ENCODE results near the gene NMT1.

NMT1 gene

DNA sequence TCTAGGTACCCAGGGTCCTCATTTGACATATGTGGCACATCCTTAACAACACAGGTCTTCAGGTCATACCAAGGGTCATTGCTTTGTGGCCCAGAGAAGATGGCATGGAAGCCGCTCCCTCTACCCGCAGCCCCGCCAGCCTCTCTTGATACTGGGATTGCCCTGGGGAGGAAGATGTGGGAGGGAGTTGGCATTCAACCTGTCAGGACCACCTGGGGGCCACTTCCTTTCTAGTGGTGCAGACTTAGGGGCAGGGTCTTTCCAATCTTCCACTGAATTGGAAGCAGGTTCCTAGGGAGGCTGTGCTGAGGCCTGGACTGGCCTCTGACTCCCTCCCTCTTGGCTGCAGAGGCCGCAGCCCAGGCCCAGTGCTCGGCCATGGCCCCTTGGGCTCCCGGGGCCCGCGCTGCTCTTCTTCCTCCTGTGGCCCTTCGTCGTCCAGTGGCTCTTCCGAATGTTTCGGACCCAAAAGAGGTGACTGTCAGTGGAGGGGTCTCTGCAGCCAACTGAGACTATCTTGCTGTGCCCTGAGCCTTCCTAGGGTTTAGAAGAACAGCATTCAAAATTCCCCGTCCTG is 82.1 kb downstream of the NMT1 start (continued):
- no peak for TF ChIP-seq WT1 (tag by site-specific recombination; IDR thresholded peaks at IDR 0.05)
- TF ChIP-seq SCRT1 (tag by site-specific recombination; IDR thresholded peaks at IDR 0.05; ENCODE audit: borderline replicate concordance) = no peak
- TF ChIP-seq, protein P1, sequence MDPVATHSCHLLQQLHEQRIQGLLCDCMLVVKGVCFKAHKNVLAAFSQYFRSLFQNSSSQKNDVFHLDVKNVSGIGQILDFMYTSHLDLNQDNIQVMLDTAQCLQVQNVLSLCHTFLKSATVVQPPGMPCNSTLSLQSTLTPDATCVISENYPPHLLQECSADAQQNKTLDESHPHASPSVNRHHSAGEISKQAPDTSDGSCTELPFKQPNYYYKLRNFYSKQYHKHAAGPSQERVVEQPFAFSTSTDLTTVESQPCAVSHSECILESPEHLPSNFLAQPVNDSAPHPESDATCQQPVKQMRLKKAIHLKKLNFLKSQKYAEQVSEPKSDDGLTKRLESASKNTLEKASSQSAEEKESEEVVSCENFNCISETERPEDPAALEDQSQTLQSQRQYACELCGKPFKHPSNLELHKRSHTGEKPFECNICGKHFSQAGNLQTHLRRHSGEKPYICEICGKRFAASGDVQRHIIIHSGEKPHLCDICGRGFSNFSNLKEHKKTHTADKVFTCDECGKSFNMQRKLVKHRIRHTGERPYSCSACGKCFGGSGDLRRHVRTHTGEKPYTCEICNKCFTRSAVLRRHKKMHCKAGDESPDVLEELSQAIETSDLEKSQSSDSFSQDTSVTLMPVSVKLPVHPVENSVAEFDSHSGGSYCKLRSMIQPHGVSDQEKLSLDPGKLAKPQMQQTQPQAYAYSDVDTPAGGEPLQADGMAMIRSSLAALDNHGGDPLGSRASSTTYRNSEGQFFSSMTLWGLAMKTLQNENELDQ (tag by site-specific recombination; IDR thresholded peaks at IDR 0.05; ENCODE audit: low read depth) = no peak
- TF ChIP-seq, protein P2, sequence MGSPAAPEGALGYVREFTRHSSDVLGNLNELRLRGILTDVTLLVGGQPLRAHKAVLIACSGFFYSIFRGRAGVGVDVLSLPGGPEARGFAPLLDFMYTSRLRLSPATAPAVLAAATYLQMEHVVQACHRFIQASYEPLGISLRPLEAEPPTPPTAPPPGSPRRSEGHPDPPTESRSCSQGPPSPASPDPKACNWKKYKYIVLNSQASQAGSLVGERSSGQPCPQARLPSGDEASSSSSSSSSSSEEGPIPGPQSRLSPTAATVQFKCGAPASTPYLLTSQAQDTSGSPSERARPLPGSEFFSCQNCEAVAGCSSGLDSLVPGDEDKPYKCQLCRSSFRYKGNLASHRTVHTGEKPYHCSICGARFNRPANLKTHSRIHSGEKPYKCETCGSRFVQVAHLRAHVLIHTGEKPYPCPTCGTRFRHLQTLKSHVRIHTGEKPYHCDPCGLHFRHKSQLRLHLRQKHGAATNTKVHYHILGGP (tag by site-specific recombination; IDR thresholded peaks at IDR 0.05) = no peak
- TF ChIP-seq ZNF416 (tag by site-specific recombination; IDR thresholded peaks at IDR 0.05) = no peak
- TF ChIP-seq ZNF23 (tag by site-specific recombination; IDR thresholded peaks at IDR 0.05; ENCODE audit: borderline replicate concordance) = no peak
- TF ChIP-seq ZIC2 (tag by site-specific recombination; IDR thresholded peaks at IDR 0.05) = no peak
- TF ChIP-seq ZFP3 (tag by site-specific recombination; IDR thresholded peaks at IDR 0.05; ENCODE audit: low read depth) = no peak
- no peak for TF ChIP-seq ZNF2 (tag by site-specific recombination; IDR thresholded peaks at IDR 0.05)

DNA sequence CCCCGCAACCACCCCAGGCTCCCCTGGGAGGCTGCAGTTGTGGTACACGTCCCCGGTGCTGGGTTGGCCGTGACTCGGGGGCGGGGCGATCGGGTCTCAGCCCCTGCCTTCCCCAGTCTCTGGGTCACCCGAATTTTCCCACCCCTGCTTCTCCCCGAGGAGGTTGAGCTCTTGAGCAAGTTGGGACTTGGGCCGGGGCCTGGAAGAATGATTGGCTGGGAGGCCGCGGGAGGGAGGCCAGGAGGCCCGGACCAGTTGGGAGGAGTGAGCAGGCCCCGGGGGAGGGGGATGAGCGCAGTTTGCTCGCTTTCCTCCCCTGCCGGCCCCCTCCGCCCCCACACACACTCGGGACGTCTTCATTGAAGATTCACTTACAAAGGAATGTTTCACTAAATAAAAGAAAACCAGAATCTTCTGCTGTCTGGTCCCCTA is 82.7 kb downstream of the NMT1 start:
- no peak overlapping the region for H3K4me3 ChIP-seq (ENCODE audit: low read depth, low read length)
- POLR2A ChIA-PET = interaction anchor here (0.6 to 1.6 kb wide), 3 partner anchors 8 to 170 kb away, joined by 3 to 6 read pairs (median 3); partner anchors contain the start of gene ACBD4
- CTCF ChIA-PET = interaction anchor here (0.7 to 1.8 kb wide), 2 partner anchors 8 to 432 kb away, joined by 3 to 17 read pairs; partner anchors contain the start of gene ACBD4

DNA sequence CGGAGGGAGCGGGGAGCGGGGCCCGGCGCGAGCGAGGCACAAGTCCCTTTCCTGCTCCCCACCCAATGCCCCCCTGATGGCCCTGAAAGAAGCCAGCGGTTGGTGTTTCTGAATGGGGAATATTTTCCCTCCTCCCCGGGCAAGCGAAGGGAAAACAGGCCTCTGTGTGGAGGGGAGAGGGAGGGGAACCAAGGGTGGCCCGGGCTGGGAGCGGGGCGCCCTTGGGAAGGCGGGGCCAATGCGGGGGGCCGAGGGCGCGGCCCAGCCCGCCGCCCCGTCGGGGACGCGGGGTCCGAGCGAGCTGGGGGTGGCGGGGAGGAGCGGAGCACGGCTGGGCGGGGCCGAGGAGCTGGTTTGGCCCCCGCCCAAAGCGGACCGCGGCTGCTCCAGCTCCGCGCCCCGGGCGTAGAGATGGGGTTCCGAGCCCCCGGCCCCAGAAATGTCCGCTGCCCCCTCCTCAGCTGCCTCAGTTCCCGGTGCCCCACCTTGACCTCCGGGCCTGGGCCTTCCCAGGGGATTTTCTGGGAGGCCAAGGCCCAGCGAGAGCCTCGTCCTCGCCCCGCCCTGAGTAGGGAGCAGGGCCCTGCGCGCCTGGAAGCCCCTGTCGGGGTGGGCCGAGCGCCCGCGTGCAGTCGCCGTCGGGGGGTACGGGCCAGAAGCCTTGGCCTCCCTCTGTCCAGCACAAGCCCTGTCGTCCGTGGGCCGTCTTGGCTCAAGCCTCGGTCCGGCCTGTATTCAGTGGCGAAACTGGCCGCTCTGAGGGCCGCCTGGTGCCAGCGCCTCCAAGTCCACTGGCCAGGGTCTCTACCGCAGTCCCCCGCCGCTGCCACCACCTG is 83.3 kb downstream of the NMT1 start:
- POLR2A ChIA-PET = interaction anchor here (0.6 to 1.6 kb wide), 2 partner anchors 9 to 170 kb away, joined by 3 to 6 read pairs; partner anchors contain the start of gene ACBD4
- TF ChIP-seq PBX3 (CRISPR knock-in tag; IDR thresholded peaks at IDR 0.05) = peak; percentile 49; the same call in 1 of the 2 replicates
- TF ChIP-seq PATZ1 (tag by site-specific recombination; IDR thresholded peaks at IDR 0.05) = no peak
- no peak for TF ChIP-seq ZNF549 (tag by site-specific recombination; IDR thresholded peaks at IDR 0.05)
- no peak for TF ChIP-seq KLF10 (tag by site-specific recombination; IDR thresholded peaks at IDR 0.05)
- no peak for TF ChIP-seq ZFHX2 (tag by site-specific recombination; conservative IDR thresholded peaks at IDR 0.05)
- Histone ChIP-seq H3K4me1 (ENCODE audit: control insufficient read depth, insufficient read depth, low read length) (peaks cover 4% of the 10 kb centered on the region; the same call in 1 of the 2 replicates), H3K4me3 (ENCODE audit: low read depth, low read length) (no peak overlapping the region), H3K36me3 (ENCODE audit: control insufficient read depth in 2 of 2, insufficient read depth in 1 of 2, low read length in 2 of 2) (peaks cover 0 to 5% of the 10 kb centered on the region in 2 experiments; a peak in 1 of 3 replicates), H3K27ac (ENCODE audit: extremely low read depth, low read depth, low read length) (no peak overlapping the region), H3K9me3 (ENCODE audit: control insufficient read depth, insufficient read depth, low read depth, low read length) (no peaks in the 10 kb centered on the region)
- CTCF ChIA-PET = interaction anchor here (1.8 kb wide), 1 partner anchor 9 kb away, joined by 17 read pairs; the partner anchor contains the start of gene ACBD4

More for the DNA sequence above, 82.7 kb downstream of the NMT1 start:
- H3K4me1 ChIP-seq (ENCODE audit: control insufficient read depth, insufficient read depth, low read length) = peaks cover 4% of the 10 kb centered on the region; the same call in 1 of the 2 replicates
- H3K27ac ChIP-seq (ENCODE audit: extremely low read depth, low read depth, low read length) = no peak overlapping the region
- TF ChIP-seq ZSCAN5A (tag by site-specific recombination; IDR thresholded peaks at IDR 0.05) = no peak
- TF ChIP-seq ZFHX2 (tag by site-specific recombination; conservative IDR thresholded peaks at IDR 0.05) = peak; percentile 70
- TF ChIP-seq EGR2 (tag by site-specific recombination; IDR thresholded peaks at IDR 0.05; ENCODE audit: low read depth) = peak; percentile 46; the same call in 1 of the 2 replicates
- TF ChIP-seq ZNF266 (tag by site-specific recombination; IDR thresholded peaks at IDR 0.05; ENCODE audit: low read depth) = no peak
- peak; percentile 27; the same call in 1 of the 2 replicates for TF ChIP-seq GLIS2 (tag by site-specific recombination; IDR thresholded peaks at IDR 0.05)
- no peak for TF ChIP-seq ZNF529 (tag by site-specific recombination; IDR thresholded peaks at IDR 0.05; ENCODE audit: insufficient replicate concordance)
- no peak for TF ChIP-seq ZNF596 (tag by site-specific recombination; IDR thresholded peaks at IDR 0.05)
- TF ChIP-seq SP2 (tag by site-specific recombination; IDR thresholded peaks at IDR 0.05) = peak; percentile 42
- peaks cover 0 to 7% of the 10 kb centered on the region in 2 experiments; a peak in 1 of 3 replicates for H3K36me3 ChIP-seq (ENCODE audit: control insufficient read depth in 2 of 2, insufficient read depth in 1 of 2, low read length in 2 of 2)
- H3K9me3 ChIP-seq (ENCODE audit: control insufficient read depth, insufficient read depth, low read depth, low read length) = no peaks in the 10 kb centered on the region

Measured in HEK293 (cell line).